ENCODE data around the gene SRCIN1.

SRCIN1 gene

DNA sequence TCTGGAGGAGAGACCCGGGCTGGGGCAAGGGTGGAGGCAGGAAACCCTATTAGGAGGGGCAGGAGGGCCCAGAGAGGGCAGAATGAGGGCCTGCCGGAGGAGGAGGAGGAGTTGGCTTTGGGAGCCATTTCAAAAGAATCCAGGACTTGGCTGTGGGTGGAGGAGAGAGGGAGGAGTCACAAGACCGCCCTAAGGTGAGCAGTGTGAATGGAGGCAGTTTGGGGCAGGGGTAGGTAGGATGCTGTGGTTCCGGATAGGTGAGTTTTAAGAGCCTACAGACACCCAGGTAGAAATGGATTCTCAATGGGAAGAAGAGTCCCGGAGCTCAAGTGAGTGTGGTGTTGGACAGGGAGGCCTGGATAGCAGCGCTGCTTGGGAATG, 97.2 kb downstream of the SRCIN1 start:
- Histone ChIP-seq H3K4me2 (ENCODE audit: low read length, poor library complexity, severe bottlenecking) (no peak overlapping the region), H3K27me3 (ENCODE audit: control insufficient read depth in 1 of 2, insufficient read depth in 1 of 2, low read length in 2 of 2) (no peaks in the 10 kb centered on the region), H2BK15ac (ENCODE audit: low read depth, poor library complexity, severe bottlenecking) (no peak overlapping the region), H3K27ac (ENCODE audit: low read length, poor library complexity, severe bottlenecking) (no peak overlapping the region), H3K23ac (ENCODE audit: low read length in 2 of 2) (no peak overlapping the region), H4K8ac (ENCODE audit: low read length) (no peak overlapping the region), H2AFZ (ENCODE audit: low read depth, low read length) (no peak overlapping the region), H3K4ac (ENCODE audit: low read depth in 1 of 2, low read length in 2 of 2) (no peak overlapping the region), H3K79me1 (replicated peaks; ENCODE audit: low read length, poor library complexity, severe bottlenecking) (peaks cover 5% of the 10 kb centered on the region), H3K4me3 (ENCODE audit: insufficient read depth in 1 of 2, low read depth in 1 of 2, low read length in 2 of 2) (no peak overlapping the region), H3K4me1 (ENCODE audit: control insufficient read depth, insufficient read depth, low read depth, low read length) (peaks cover 41% of the 10 kb centered on the region), H3K36me3 (ENCODE audit: control insufficient read depth in 1 of 2, insufficient read depth in 2 of 2, low read depth in 1 of 2, low read length in 2 of 2) (peaks cover 37 to 40% of the 10 kb centered on the region in 2 experiments), H3K9me3 (ENCODE audit: control insufficient read depth, low read length) (no peaks in the 10 kb centered on the region), H2BK12ac (ENCODE audit: low read length in 2 of 2) (no peak overlapping the region), H2BK120ac (ENCODE audit: low read depth, low read length) (no peak overlapping the region), H3K9ac (ENCODE audit: low read length) (no peak overlapping the region), H2AK5ac (ENCODE audit: low read length, severe bottlenecking) (no peak overlapping the region), H4K91ac (ENCODE audit: low read length) (no peak overlapping the region), H3K18ac (ENCODE audit: low read depth in 1 of 2, low read length in 2 of 2) (no peak overlapping the region), H3K14ac (ENCODE audit: low read length in 2 of 2) (no peak overlapping the region), H2BK5ac (ENCODE audit: low read depth, low read length, poor library complexity, severe bottlenecking) (no peak overlapping the region)
- 82% methylated on average over 6 of the region's 6 CpGs for WGBS
- no peak for DNase-seq

DNA sequence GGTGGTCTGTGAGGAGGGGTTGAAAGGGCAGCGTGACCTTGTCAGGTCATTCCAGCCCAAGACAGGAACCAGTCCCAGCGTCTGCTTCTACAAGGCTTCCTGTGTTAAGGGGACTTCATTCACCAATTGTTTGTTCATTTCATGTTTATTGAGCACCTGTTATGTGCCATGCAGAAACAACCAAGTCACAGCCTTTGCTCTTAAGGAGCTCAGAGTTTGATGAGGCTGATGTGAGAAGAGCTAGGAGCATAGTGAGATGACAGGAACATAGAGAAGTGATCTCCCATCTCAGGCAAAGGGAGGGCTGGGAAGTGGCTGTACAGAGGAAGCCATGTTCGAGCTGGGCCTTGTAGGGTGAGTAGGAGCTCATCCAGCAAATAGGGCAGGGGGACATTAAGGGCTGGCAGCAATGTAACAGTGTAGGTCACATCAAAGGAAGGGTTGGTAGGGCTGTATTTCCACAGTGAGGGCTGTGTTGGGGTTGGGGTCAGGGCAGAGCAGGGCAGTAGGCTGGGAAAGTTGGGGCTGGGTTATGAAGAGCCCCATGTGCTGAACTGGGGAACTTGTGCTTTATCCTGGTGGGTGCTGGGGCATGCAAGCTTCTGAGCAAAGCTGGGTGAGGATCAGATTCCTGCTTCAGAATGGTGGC, 97.7 kb downstream of the SRCIN1 start:
- Histone ChIP-seq H3K4ac (ENCODE audit: low read depth in 1 of 2, low read length in 2 of 2) (no peak overlapping the region), H3K36me3 (ENCODE audit: control insufficient read depth in 1 of 2, insufficient read depth in 2 of 2, low read depth in 1 of 2, low read length in 2 of 2) (peaks cover 42 to 45% of the 10 kb centered on the region in 2 experiments), H4K8ac (ENCODE audit: low read length) (no peak overlapping the region), H3K27ac (ENCODE audit: low read length, poor library complexity, severe bottlenecking) (no peak overlapping the region), H2BK120ac (ENCODE audit: low read depth, low read length) (no peak overlapping the region), H3K18ac (ENCODE audit: low read depth in 1 of 2, low read length in 2 of 2) (no peak overlapping the region), H3K23ac (ENCODE audit: low read length in 2 of 2) (no peak overlapping the region), H3K4me1 (ENCODE audit: control insufficient read depth, insufficient read depth, low read depth, low read length) (peaks cover 41% of the 10 kb centered on the region), H3K27me3 (ENCODE audit: control insufficient read depth in 1 of 2, insufficient read depth in 1 of 2, low read length in 2 of 2) (no peaks in the 10 kb centered on the region), H3K9ac (ENCODE audit: low read length) (no peak overlapping the region), H3K4me2 (ENCODE audit: low read length, poor library complexity, severe bottlenecking) (no peak overlapping the region), H3K79me1 (replicated peaks; ENCODE audit: low read length, poor library complexity, severe bottlenecking) (peaks cover 5% of the 10 kb centered on the region), H2BK5ac (ENCODE audit: low read depth, low read length, poor library complexity, severe bottlenecking) (no peak overlapping the region), H4K91ac (ENCODE audit: low read length) (no peak overlapping the region), H2AK5ac (ENCODE audit: low read length, severe bottlenecking) (no peak overlapping the region), H2BK15ac (ENCODE audit: low read depth, poor library complexity, severe bottlenecking) (no peak overlapping the region), H3K14ac (ENCODE audit: low read length in 2 of 2) (no peak overlapping the region), H3K4me3 (ENCODE audit: insufficient read depth in 1 of 2, low read depth in 1 of 2, low read length in 2 of 2) (no peak overlapping the region), H3K9me3 (ENCODE audit: control insufficient read depth, low read length) (no peaks in the 10 kb centered on the region), H2BK12ac (ENCODE audit: low read length in 2 of 2) (no peak overlapping the region), H2AFZ (ENCODE audit: low read depth, low read length) (no peak overlapping the region)
- no peak for DNase-seq
- WGBS, result 92% methylated on average over 3 of the region's 3 CpGs

- Histone ChIP-seq H3K9me3 (ENCODE audit: control insufficient read depth, low read length) (no peaks in the 10 kb centered on the region), H3K36me3 (ENCODE audit: control insufficient read depth in 1 of 2, insufficient read depth in 2 of 2, low read depth in 1 of 2, low read length in 2 of 2) (peaks cover 48 to 51% of the 10 kb centered on the region in 2 experiments), H3K18ac (ENCODE audit: low read depth in 1 of 2, low read length in 2 of 2) (no peak overlapping the region), H2BK5ac (ENCODE audit: low read depth, low read length, poor library complexity, severe bottlenecking) (no peak overlapping the region), H3K4me3 (ENCODE audit: insufficient read depth in 1 of 2, low read depth in 1 of 2, low read length in 2 of 2) (no peak overlapping the region), H2AK5ac (ENCODE audit: low read length, severe bottlenecking) (no peak overlapping the region), H3K23ac (ENCODE audit: low read length in 2 of 2) (no peak overlapping the region), H3K9ac (ENCODE audit: low read length) (no peak overlapping the region), H4K8ac (ENCODE audit: low read length) (no peak overlapping the region), H3K27me3 (ENCODE audit: control insufficient read depth in 1 of 2, insufficient read depth in 1 of 2, low read length in 2 of 2) (no peaks in the 10 kb centered on the region), H2AFZ (ENCODE audit: low read depth, low read length) (no peak overlapping the region), H2BK15ac (ENCODE audit: low read depth, poor library complexity, severe bottlenecking) (no peak overlapping the region), H2BK12ac (ENCODE audit: low read length in 2 of 2) (no peak overlapping the region), H2BK120ac (ENCODE audit: low read depth, low read length) (no peak overlapping the region), H3K4me1 (ENCODE audit: control insufficient read depth, insufficient read depth, low read depth, low read length) (peaks cover 41% of the 10 kb centered on the region), H3K4ac (ENCODE audit: low read depth in 1 of 2, low read length in 2 of 2) (no peak overlapping the region), H4K91ac (ENCODE audit: low read length) (no peak overlapping the region), H3K14ac (ENCODE audit: low read length in 2 of 2) (no peak overlapping the region), H3K27ac (ENCODE audit: low read length, poor library complexity, severe bottlenecking) (no peak overlapping the region), H3K79me1 (replicated peaks; ENCODE audit: low read length, poor library complexity, severe bottlenecking) (peaks cover 5% of the 10 kb centered on the region), H3K4me2 (ENCODE audit: low read length, poor library complexity, severe bottlenecking) (no peak overlapping the region)
- WGBS, result 70% methylated on average over 3 of the region's 3 CpGs
- DNase-seq, result no peak
Measured at GRCh38 chr17:38507436-38507835, 98.3 kb downstream of the SRCIN1 start.

DNA sequence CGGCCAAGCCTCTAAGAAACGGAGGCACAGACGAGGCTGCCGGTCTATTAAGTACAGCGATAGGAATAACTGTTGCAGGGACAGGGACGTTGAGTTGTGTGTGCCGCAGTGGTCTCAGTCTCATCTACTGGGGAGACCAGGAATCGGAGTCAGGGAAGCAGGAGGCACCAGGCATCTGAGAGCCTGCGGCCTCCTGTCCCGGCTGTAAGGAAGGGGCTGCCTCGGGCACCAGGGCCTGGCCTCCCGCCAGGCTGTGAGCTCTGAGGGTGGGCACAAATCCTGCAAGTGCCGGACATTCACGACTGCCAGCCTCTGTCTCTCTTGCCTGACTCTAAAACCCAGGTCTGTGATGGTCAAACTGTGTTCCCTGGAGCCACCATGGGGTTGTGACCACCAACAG, 101.5 kb downstream of the SRCIN1 start:
- no peak overlapping the region for H3K18ac ChIP-seq (ENCODE audit: low read depth in 1 of 2, low read length in 2 of 2)
- no peak overlapping the region for H2BK15ac ChIP-seq (ENCODE audit: low read depth, poor library complexity, severe bottlenecking)
- peaks cover 15% of the 10 kb centered on the region for H3K4me1 ChIP-seq (ENCODE audit: control insufficient read depth, insufficient read depth, low read depth, low read length)
- H3K27me3 ChIP-seq (ENCODE audit: control insufficient read depth in 1 of 2, insufficient read depth in 1 of 2, low read length in 2 of 2), result no peaks in the 10 kb centered on the region
- H3K23ac ChIP-seq (ENCODE audit: low read length in 2 of 2), result no peak overlapping the region
- H2BK5ac ChIP-seq (ENCODE audit: low read depth, low read length, poor library complexity, severe bottlenecking), result no peak overlapping the region
- no peak overlapping the region for H3K27ac ChIP-seq (ENCODE audit: low read length, poor library complexity, severe bottlenecking)
- H4K91ac ChIP-seq (ENCODE audit: low read length), result no peak overlapping the region
- DNase-seq, result no peak
- no peak overlapping the region for H3K9ac ChIP-seq (ENCODE audit: low read length)
- peaks cover 7% of the 10 kb centered on the region for H3K79me1 ChIP-seq (replicated peaks; ENCODE audit: low read length, poor library complexity, severe bottlenecking)
- no peak overlapping the region for H3K4me3 ChIP-seq (ENCODE audit: insufficient read depth in 1 of 2, low read depth in 1 of 2, low read length in 2 of 2)
- no peak overlapping the region for H3K14ac ChIP-seq (ENCODE audit: low read length in 2 of 2)
- no peak overlapping the region for H2AK5ac ChIP-seq (ENCODE audit: low read length, severe bottlenecking)
- no peak overlapping the region for H2BK120ac ChIP-seq (ENCODE audit: low read depth, low read length)
- H3K36me3 ChIP-seq (ENCODE audit: control insufficient read depth in 1 of 2, insufficient read depth in 2 of 2, low read depth in 1 of 2, low read length in 2 of 2), result peaks cover 65 to 69% of the 10 kb centered on the region in 2 experiments
- no peak overlapping the region for H3K4ac ChIP-seq (ENCODE audit: low read depth in 1 of 2, low read length in 2 of 2)
- peak overlapping the region; percentile 37 for H4K8ac ChIP-seq (ENCODE audit: low read length)
- H3K9me3 ChIP-seq (ENCODE audit: control insufficient read depth, low read length), result no peaks in the 10 kb centered on the region
- H3K4me2 ChIP-seq (ENCODE audit: low read length, poor library complexity, severe bottlenecking), result no peak overlapping the region
- WGBS, result 97% methylated on average over 14 of the region's 14 CpGs
- H2BK12ac ChIP-seq (ENCODE audit: low read length in 2 of 2), result no peak overlapping the region
- H2AFZ ChIP-seq (ENCODE audit: low read depth, low read length), result no peak overlapping the region
